ENCODE results near the gene PPP1CA. TPM values are rescaled to one million over a fixed set of nuclear protein-coding genes. Genes with fewer than 3 reads are reported as not detected.

The PPP1CA gene
- polyA plus RNA-seq, 3 donors: 209 to 551 (median 461) TPM

DNA sequence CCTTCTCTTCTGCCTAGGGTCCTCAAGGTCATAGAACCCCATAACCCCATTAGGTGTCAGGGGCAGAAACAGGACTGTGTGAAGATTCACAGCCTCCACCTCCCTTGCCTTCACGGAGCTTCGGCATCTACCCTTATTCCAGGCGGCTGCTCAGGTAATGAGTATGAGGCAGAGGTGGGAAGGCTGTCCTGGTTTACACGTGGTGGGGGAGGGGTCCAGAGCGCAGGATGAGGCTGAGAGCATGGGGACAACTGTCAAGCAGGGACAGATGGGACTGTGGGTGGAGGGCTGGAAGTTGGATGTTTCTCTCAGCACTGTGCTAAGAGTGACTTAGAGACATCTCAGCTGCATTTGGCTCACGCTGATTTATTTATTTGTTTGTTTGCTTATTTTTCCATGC, 14.1 kb downstream of the PPP1CA start:
- no peaks in the 10 kb centered on the region for H3K27me3 ChIP-seq (ENCODE audit: control insufficient read depth in 2 of 2, insufficient read depth in 2 of 2, low read length in 2 of 2)
- H3K9me3 Mint-ChIP-seq: peaks cover 0 to 1% (median 0%) of the 10 kb centered on the region in 7 donors
- TF ChIP-seq, protein P1, sequence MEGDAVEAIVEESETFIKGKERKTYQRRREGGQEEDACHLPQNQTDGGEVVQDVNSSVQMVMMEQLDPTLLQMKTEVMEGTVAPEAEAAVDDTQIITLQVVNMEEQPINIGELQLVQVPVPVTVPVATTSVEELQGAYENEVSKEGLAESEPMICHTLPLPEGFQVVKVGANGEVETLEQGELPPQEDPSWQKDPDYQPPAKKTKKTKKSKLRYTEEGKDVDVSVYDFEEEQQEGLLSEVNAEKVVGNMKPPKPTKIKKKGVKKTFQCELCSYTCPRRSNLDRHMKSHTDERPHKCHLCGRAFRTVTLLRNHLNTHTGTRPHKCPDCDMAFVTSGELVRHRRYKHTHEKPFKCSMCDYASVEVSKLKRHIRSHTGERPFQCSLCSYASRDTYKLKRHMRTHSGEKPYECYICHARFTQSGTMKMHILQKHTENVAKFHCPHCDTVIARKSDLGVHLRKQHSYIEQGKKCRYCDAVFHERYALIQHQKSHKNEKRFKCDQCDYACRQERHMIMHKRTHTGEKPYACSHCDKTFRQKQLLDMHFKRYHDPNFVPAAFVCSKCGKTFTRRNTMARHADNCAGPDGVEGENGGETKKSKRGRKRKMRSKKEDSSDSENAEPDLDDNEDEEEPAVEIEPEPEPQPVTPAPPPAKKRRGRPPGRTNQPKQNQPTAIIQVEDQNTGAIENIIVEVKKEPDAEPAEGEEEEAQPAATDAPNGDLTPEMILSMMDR (IDR thresholded peaks at IDR 0.05): no peak
- peaks cover 28% of the 10 kb centered on the region for H3K79me2 ChIP-seq (ENCODE audit: insufficient read depth, low read length)
- no peaks in the 10 kb centered on the region for H3K36me3 ChIP-seq (replicated peaks in 1 of 2; ENCODE audit: control insufficient read depth in 1 of 2, insufficient read depth in 2 of 2, low read length in 2 of 2)
- WGBS (ENCODE audit: insufficient coverage): no CpG with 5 or more reads among the region's 6 CpGs
- H3K9ac ChIP-seq (ENCODE audit: insufficient read depth, low read length, poor library complexity, severe bottlenecking): no peak overlapping the region
- H3K4me3 ChIP-seq (replicated peaks in 1 of 3; ENCODE audit: low read depth in 2 of 3, low read length in 3 of 3): no peak overlapping the region
- H3K4me2 ChIP-seq (replicated peaks; ENCODE audit: extremely low read depth, low read length, poor library complexity, severe bottlenecking): no peak overlapping the region
- H3K27me3 Mint-ChIP-seq (ENCODE audit: low read depth in 3 of 3): peaks cover 0 to 5% (median 1%) of the 10 kb centered on the region in 3 donors
- no peaks in the 10 kb centered on the region for H3K9me3 ChIP-seq (replicated peaks in 1 of 2; ENCODE audit: control insufficient read depth in 1 of 2, insufficient read depth in 1 of 2, low read length in 2 of 2)
- peaks cover 23 to 30% of the 10 kb centered on the region in 2 donors for H3K4me1 ChIP-seq (ENCODE audit: control insufficient read depth in 1 of 2, insufficient read depth in 2 of 2, low read length in 2 of 2)
- peaks cover 10% of the 10 kb centered on the region for H4K20me1 ChIP-seq (ENCODE audit: insufficient read depth, low read length)
- no peaks in the 10 kb centered on the region for H3K36me3 Mint-ChIP-seq
- no peak overlapping the region for H3K27ac ChIP-seq (ENCODE audit: low read depth in 1 of 2, low read length in 2 of 2)
- no peak overlapping the region for H3K4me3 Mint-ChIP-seq
- peaks cover 32% of the 10 kb centered on the region for H3K4me1 Mint-ChIP-seq
- no peak for DNase-seq
- H2AFZ ChIP-seq (ENCODE audit: insufficient read depth, low read depth, low read length, poor library complexity, severe bottlenecking): no peak overlapping the region
- intact Hi-C loops (cut with micrococcal nuclease): no loop called here
- H3K27ac Mint-ChIP-seq: peak overlapping the region in 1 of 7 donors; percentile 43

DNA sequence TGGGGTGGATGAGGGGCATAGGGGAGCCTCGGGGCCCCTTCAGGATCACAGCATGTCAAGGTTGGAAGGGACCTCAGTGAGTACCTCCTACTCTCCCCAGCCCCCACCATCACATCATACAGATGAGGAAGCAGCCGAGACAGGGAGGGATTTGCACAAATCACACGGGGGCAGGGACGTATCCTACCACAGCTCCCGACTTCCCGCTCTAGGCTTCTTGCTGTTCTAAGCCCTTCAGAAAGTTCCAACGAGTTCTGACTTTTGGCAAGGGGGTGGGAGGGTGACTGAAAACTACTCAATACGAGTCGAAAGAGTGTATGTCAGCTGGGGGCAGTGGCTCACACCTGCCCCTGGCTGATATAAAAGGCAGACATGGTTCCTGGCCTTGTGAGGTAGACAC, 14.6 kb downstream of the PPP1CA start:
- intact Hi-C loops (cut with micrococcal nuclease): no loop called here
- Histone ChIP-seq H3K4me3 (replicated peaks in 1 of 3; ENCODE audit: low read depth in 2 of 3, low read length in 3 of 3) (no peak overlapping the region), H4K20me1 (ENCODE audit: insufficient read depth, low read length) (peaks cover 6% of the 10 kb centered on the region), H3K4me1 (ENCODE audit: control insufficient read depth in 1 of 2, insufficient read depth in 2 of 2, low read length in 2 of 2) (peaks cover 23 to 30% of the 10 kb centered on the region in 2 donors), H3K79me2 (ENCODE audit: insufficient read depth, low read length) (peaks cover 24% of the 10 kb centered on the region), H3K36me3 (replicated peaks in 1 of 2; ENCODE audit: control insufficient read depth in 1 of 2, insufficient read depth in 2 of 2, low read length in 2 of 2) (no peaks in the 10 kb centered on the region), H3K27ac (ENCODE audit: low read depth in 1 of 2, low read length in 2 of 2) (no peak overlapping the region), H2AFZ (ENCODE audit: insufficient read depth, low read depth, low read length, poor library complexity, severe bottlenecking) (no peak overlapping the region), H3K9ac (ENCODE audit: insufficient read depth, low read length, poor library complexity, severe bottlenecking) (no peak overlapping the region), H3K4me2 (replicated peaks; ENCODE audit: extremely low read depth, low read length, poor library complexity, severe bottlenecking) (no peak overlapping the region), H3K27me3 (ENCODE audit: control insufficient read depth in 2 of 2, insufficient read depth in 2 of 2, low read length in 2 of 2) (no peaks in the 10 kb centered on the region), H3K9me3 (replicated peaks in 1 of 2; ENCODE audit: control insufficient read depth in 1 of 2, insufficient read depth in 1 of 2, low read length in 2 of 2) (no peaks in the 10 kb centered on the region)
- peaks cover 0 to 1% (median 0%) of the 10 kb centered on the region in 7 donors for H3K9me3 Mint-ChIP-seq
- peaks cover 32% of the 10 kb centered on the region for H3K4me1 Mint-ChIP-seq
- no peaks in the 10 kb centered on the region for H3K36me3 Mint-ChIP-seq
- peak overlapping the region in 1 of 2 donors; percentile 36 for H3K4me3 Mint-ChIP-seq
- peak overlapping the region in 1 of 7 donors; percentile 62 for H3K27ac Mint-ChIP-seq
- peaks cover 0 to 5% (median 1%) of the 10 kb centered on the region in 3 donors for H3K27me3 Mint-ChIP-seq (ENCODE audit: low read depth in 3 of 3)
- 0% methylated on average over 1 of the region's 9 CpGs for WGBS (ENCODE audit: insufficient coverage)
- TF ChIP-seq, protein P1 (IDR thresholded peaks at IDR 0.05): no peak
- DNase-seq: no peak

Data from CD14-positive monocyte (primary cell).